D721Med (cell line): ENCODE measurements around the gene ZNF630.
"Not testable (repeated sequence)": the region's sequence is repeated elsewhere in the genome, so short reads cannot be mapped to it uniquely, and the experiment has no call there.

Experiments
- DNase-seq: peaks from one replicate; pipeline ENCODE4 v3.0.0; 2011; ENCODE audit warnings: low spot score; ENCODE audit not compliant: insufficient read length
- FAIRE-seq: peaks from 2 replicates; lab custom pipeline; 2011; peaks lifted over from hg19 to GRCh38; lab: Jason Lieb, UNC
- CTCF ChIP-seq: IDR thresholded peaks from 2 replicates; pipeline ENCODE4 v1.5.1; 2012; ENCODE audit warnings: mild to moderate bottlenecking, control low read depth; ENCODE audit not compliant: insufficient read depth; ENCODE audit errors: missing control alignments

Gene ZNF630

DNA sequence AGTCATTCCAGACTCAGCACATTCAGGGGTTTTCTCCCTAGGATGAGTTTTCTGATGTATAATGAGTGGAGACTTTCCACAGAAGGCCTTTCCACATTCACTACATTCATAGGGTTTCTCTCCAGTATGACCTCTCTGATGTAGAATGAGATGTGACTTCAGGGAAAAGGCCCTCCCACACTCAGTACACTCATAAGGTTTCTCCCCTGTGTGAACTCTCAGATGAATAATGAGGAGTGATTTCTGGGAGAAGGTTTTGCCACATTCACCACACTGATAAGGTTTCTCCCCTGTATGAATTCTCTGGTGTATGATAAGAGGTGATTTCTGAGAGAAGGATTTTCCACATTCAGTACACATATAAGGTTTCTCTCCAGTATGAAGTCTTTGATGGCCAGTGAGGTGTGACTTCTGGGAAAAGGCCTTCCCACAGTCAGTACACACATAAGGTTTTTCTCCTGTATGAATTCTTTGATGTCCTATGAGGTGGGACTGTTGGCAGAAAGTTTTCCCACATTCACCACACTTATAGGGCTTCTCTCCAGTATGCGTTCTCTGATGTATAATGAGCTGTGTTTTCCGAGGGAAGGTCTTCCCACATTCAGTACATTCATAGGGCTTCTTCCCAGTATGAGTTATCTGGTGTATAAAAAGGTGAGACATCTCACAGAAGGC lies 12.7 kb downstream of the ZNF630 start:
- FAIRE-seq: no peak
- no peak for DNase-seq
- no peak for TF ChIP-seq CTCF

DNA sequence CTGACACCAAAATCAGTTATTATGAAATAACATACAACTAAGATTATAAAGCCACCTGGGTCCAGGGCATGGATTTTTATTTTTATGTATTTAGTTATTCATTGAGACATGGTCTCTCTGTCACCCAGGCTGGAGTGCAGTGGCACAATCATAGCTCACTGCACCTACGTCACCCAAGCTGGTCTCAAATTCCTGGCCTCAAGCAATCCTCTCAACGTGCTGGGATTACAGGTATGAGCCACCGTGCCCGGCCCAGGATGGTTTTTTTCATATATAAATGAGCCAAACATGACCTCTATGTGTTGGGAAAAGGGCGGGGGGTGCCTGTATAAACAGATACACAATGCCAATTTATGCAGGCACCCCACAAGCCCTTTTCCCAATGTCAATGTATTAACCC lies 24.6 kb downstream of the ZNF630 start:
- TF ChIP-seq CTCF: no peak
- FAIRE-seq (no peak), DNase-seq (no peak)

DNA sequence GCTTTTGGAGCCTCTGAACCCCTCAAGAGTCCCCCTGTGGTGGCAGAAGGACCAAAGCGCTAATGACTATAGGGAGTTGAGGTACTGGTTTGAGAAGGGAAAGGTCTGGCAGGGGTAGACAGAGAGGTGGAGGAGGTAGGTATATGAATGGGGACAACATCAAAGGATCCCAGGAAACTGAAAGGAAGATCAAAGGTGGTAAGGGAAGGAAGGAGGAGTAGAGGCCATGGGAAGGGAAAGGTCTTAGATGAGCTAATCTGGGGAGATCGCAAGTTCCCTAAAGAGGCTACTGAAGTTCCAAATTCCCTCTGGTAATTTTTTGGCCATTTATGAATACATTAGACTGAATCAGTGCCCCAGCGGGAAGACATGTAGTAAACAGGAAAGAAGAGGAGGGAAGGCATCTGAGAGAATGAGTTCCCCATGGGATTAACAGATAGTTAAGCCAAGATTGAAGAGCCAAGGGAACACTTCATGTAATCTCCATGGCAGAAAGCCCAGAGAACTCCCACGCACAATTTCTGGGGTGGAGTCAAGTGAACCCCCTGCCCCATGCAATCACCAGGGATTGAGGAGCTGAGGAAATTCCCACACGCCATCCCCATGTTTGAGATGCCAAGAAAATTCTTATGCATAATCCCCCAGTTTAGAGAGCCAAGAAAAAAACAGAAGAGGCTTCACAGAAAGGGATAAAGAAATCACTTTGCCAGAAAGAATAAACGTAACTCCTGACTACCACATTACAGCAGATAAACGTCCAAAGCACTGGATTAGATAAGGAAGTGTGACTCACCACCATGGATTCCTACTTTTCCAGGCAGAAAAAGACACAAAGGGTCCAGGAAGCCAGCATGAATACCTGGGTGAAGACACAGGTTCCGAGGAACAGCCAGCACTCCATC lies 25.8 kb downstream of the ZNF630 start:
- no peak for TF ChIP-seq CTCF
- DNase-seq (no peak), FAIRE-seq (peak; percentile 6)

DNA sequence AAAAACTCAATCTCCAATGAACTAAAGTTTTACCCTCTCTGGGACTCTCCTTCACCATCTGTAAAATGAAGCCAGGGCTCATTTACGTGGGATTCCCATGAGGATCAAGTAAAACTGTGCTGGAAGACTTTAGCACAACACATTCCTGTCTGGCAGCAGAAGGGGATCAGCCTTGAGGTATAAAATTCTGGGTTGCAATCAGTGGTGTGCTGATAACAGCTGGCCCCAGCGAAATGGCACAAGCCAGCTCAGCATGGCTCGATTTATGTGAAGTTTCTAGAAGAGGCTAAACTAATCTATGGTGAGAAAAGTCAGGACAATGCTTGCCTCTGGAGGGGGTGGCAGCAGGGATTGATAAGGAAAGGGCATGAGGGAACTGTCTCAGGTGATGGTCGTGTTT lies 28.4 kb downstream of the ZNF630 start:
- DNase-seq (no peak), FAIRE-seq (no peak)
- TF ChIP-seq CTCF: no peak

- FAIRE-seq: no peak
- no peak for DNase-seq
- no peak for TF ChIP-seq CTCF
These were observed 35.5 kb downstream of the ZNF630 start for GRCh38 chrX:48035891-48036290.

DNA sequence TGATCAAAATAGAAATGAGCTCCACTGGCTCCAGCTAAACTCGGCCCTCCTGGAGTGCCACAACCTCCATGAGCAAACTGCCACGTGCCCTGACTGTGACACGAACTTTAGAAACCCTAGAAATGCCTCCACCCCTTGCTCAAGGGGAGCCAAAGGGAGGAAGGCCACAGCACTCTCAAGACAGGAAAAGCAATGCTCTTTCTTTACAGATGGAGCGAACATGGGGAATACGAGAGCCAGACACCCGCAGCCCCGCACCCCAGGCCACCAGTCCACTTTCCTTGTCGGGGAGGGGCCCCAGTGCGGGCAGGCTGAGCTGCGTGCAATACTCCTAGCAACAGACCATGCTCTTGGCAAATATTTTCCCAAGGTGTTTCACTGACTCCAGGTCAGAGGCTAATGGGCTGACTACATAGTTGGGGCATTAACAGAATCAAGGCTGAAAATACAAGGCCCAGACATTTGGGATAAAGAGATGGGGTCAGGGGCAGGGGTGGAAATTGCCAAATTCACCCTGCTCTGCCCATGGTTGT lies 40.7 kb downstream of the ZNF630 start:
- FAIRE-seq, DNase-seq: not testable (repeated sequence)

DNA sequence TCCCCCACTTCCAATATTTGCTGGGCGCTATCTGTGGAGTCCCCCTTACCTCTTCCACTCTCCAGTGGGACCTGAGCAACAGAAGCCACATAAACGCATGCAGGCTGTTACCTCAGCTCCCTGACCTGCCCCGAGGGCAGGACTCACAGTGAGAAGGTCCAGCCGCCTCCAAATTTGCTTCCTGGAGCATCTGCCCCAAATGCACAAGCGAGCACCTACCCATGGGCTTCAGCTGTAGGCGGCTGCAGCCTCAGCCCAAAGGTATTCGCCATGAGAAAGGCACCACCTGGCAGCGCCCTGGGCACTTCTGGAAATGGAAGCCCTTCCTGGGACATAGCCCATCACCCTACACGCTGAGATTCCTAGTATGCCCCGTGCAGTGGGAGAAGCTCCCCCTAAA lies 41.2 kb downstream of the ZNF630 start:
- FAIRE-seq: no peak
- no peak for DNase-seq
- TF ChIP-seq CTCF: no peak
